ENCODE measurements around the gene KCNK5.
A peak's percentile ranks its signal among the peaks of the same experiment; 100 is the strongest.

KCNK5 gene

GRCh38 chr6:39177130-39177529 lies 52.1 kb downstream of the KCNK5 start:
- DNase-seq = no peak
- TF ChIP-seq POLR2A (IDR thresholded peaks at IDR 0.05; ENCODE audit: low read length) (no peak), GATA1 (IDR thresholded peaks at IDR 0.05; ENCODE audit: low read depth, low read length) (no peak)

GRCh38 chr6:39173270-39173669 lies 56.0 kb downstream of the KCNK5 start:
- no peak for TF ChIP-seq GATA1 (IDR thresholded peaks at IDR 0.05; ENCODE audit: low read depth, low read length)
- TF ChIP-seq POLR2A (IDR thresholded peaks at IDR 0.05; ENCODE audit: low read length) = no peak
- no peak for DNase-seq

- DNase-seq = no peak
- TF ChIP-seq GATA1 (IDR thresholded peaks at IDR 0.05; ENCODE audit: low read depth, low read length) = no peak
- no peak for TF ChIP-seq POLR2A (IDR thresholded peaks at IDR 0.05; ENCODE audit: low read length)
Measured at GRCh38 chr6:39172377-39172757, 56.9 kb downstream of the KCNK5 start.

GRCh38 chr6:39171489-39172376 lies 57.5 kb downstream of the KCNK5 start:
- DNase-seq = peak; percentile 6 to 44
- TF ChIP-seq GATA1 (IDR thresholded peaks at IDR 0.05; ENCODE audit: low read depth, low read length) = no peak
- no peak for TF ChIP-seq POLR2A (IDR thresholded peaks at IDR 0.05; ENCODE audit: low read length)

GRCh38 chr6:39170860-39171259 lies 58.4 kb downstream of the KCNK5 start:
- TF ChIP-seq GATA1 (IDR thresholded peaks at IDR 0.05; ENCODE audit: low read depth, low read length) = no peak
- TF ChIP-seq POLR2A (IDR thresholded peaks at IDR 0.05; ENCODE audit: low read length) = no peak
- DNase-seq = no peak

GRCh38 chr6:39170389-39170788 lies 58.9 kb downstream of the KCNK5 start:
- TF ChIP-seq POLR2A (IDR thresholded peaks at IDR 0.05; ENCODE audit: low read length) (no peak), GATA1 (IDR thresholded peaks at IDR 0.05; ENCODE audit: low read depth, low read length) (no peak)
- no peak for DNase-seq

- TF ChIP-seq GATA1 (IDR thresholded peaks at IDR 0.05; ENCODE audit: low read depth, low read length) (no peak), POLR2A (IDR thresholded peaks at IDR 0.05; ENCODE audit: low read length) (no peak)
- DNase-seq = no peak
Measured at GRCh38 chr6:39169448-39170344, 59.6 kb downstream of the KCNK5 start.

- DNase-seq = no peak
- TF ChIP-seq POLR2A (IDR thresholded peaks at IDR 0.05; ENCODE audit: low read length) (no peak), GATA1 (IDR thresholded peaks at IDR 0.05; ENCODE audit: low read depth, low read length) (no peak)
Measured at GRCh38 chr6:39167866-39168625, 61.2 kb downstream of the KCNK5 start.

- TF ChIP-seq POLR2A (IDR thresholded peaks at IDR 0.05; ENCODE audit: low read length) (no peak), GATA1 (IDR thresholded peaks at IDR 0.05; ENCODE audit: low read depth, low read length) (no peak)
- DNase-seq = no peak
Measured at GRCh38 chr6:39167321-39167720, 62.0 kb downstream of the KCNK5 start.

- DNase-seq = no peak
- no peak for TF ChIP-seq GATA1 (IDR thresholded peaks at IDR 0.05; ENCODE audit: low read depth, low read length)
- no peak for TF ChIP-seq POLR2A (IDR thresholded peaks at IDR 0.05; ENCODE audit: low read length)
Measured at GRCh38 chr6:39166912-39167290, 62.4 kb downstream of the KCNK5 start.

- no peak for TF ChIP-seq GATA1 (IDR thresholded peaks at IDR 0.05; ENCODE audit: low read depth, low read length)
- no peak for TF ChIP-seq POLR2A (IDR thresholded peaks at IDR 0.05; ENCODE audit: low read length)
- DNase-seq = peak; percentile 77 to 87
Measured at GRCh38 chr6:39166189-39166911, 62.9 kb downstream of the KCNK5 start.

- no peak for DNase-seq
- TF ChIP-seq POLR2A (IDR thresholded peaks at IDR 0.05; ENCODE audit: low read length) (no peak), GATA1 (IDR thresholded peaks at IDR 0.05; ENCODE audit: low read depth, low read length) (no peak)
Measured at GRCh38 chr6:39157511-39157910, 71.8 kb downstream of the KCNK5 start.

- DNase-seq = no peak
- TF ChIP-seq GATA1 (IDR thresholded peaks at IDR 0.05; ENCODE audit: low read depth, low read length) (no peak), POLR2A (IDR thresholded peaks at IDR 0.05; ENCODE audit: low read length) (no peak)
Measured at GRCh38 chr6:39156801-39157200, 72.5 kb downstream of the KCNK5 start.

Measured in erythroblast (primary cell).